ENCODE data around the gene ITGB8. TPM values are rescaled to one million over a fixed set of nuclear protein-coding genes. Genes with fewer than 3 reads are reported as not detected.

Gene ITGB8
- total and polyA plus RNA-seq, 4 donors, result 0.16 to 2.8 (median 0.51) TPM

GRCh38 chr7:20344396-20344795, 13.7 kb downstream of the ITGB8 start:
- no peak overlapping the region for H3K27ac ChIP-seq (ENCODE audit: low read depth in 1 of 2, low read length in 2 of 2)
- no peak for TF ChIP-seq ATF3 (IDR thresholded peaks at IDR 0.05)
- no peak for TF ChIP-seq YY1 (IDR thresholded peaks at IDR 0.05)
- no peak for TF ChIP-seq FOXA1 (IDR thresholded peaks at IDR 0.05)
- TF ChIP-seq NR2F2 (IDR thresholded peaks at IDR 0.05), result no peak
- no peak for TF ChIP-seq RXRA (IDR thresholded peaks at IDR 0.05)
- no peak for TF ChIP-seq JUND (IDR thresholded peaks at IDR 0.05)
- no peak for TF ChIP-seq SP1 (IDR thresholded peaks at IDR 0.05)
- no peaks in the 10 kb centered on the region for H3K4me1 ChIP-seq (ENCODE audit: control insufficient read depth in 4 of 4, insufficient read depth in 4 of 4, low read length in 3 of 4)
- peaks cover 0 to 2% (median 0%) of the 10 kb centered on the region in 4 donors for H3K27me3 ChIP-seq (ENCODE audit: control insufficient read depth in 4 of 4, insufficient read depth in 4 of 4, low read length in 3 of 4)
- H3K4me3 ChIP-seq (ENCODE audit: low read depth in 1 of 3, low read length in 3 of 3), result no peak overlapping the region
- no peaks in the 10 kb centered on the region for H3K9me3 ChIP-seq (ENCODE audit: control insufficient read depth in 4 of 4, low read length in 3 of 4)
- H3K36me3 ChIP-seq (ENCODE audit: control insufficient read depth in 4 of 4, insufficient read depth in 3 of 4, low read depth in 1 of 4, low read length in 3 of 4), result no peaks in the 10 kb centered on the region
- no peak overlapping the region for H3K9ac ChIP-seq (ENCODE audit: low read depth in 1 of 2, low read length in 2 of 2)
- 90% methylated on average over 4 of the region's 4 CpGs for WGBS
- DNase-seq (ENCODE audit: low spot score), result no peak

- Histone ChIP-seq H3K4me3 (ENCODE audit: low read depth in 1 of 3, low read length in 3 of 3) (no peak overlapping the region), H3K27me3 (ENCODE audit: control insufficient read depth in 4 of 4, insufficient read depth in 4 of 4, low read length in 3 of 4) (peaks cover 0 to 2% (median 0%) of the 10 kb centered on the region in 4 donors), H3K36me3 (ENCODE audit: control insufficient read depth in 4 of 4, insufficient read depth in 3 of 4, low read depth in 1 of 4, low read length in 3 of 4) (no peaks in the 10 kb centered on the region), H3K27ac (ENCODE audit: low read depth in 1 of 2, low read length in 2 of 2) (no peak overlapping the region), H3K9me3 (ENCODE audit: control insufficient read depth in 4 of 4, low read length in 3 of 4) (no peaks in the 10 kb centered on the region), H3K9ac (ENCODE audit: low read depth in 1 of 2, low read length in 2 of 2) (no peak overlapping the region), H3K4me1 (ENCODE audit: control insufficient read depth in 4 of 4, insufficient read depth in 4 of 4, low read length in 3 of 4) (no peaks in the 10 kb centered on the region)
- TF ChIP-seq ATF3 (IDR thresholded peaks at IDR 0.05), result no peak
- TF ChIP-seq HNF4A (conservative IDR thresholded peaks at IDR 0.05), result no peak
- TF ChIP-seq JUND (IDR thresholded peaks at IDR 0.05), result no peak
- no peak for DNase-seq (ENCODE audit: low spot score)
- 73% methylated on average over 4 of the region's 4 CpGs for WGBS
These were observed 15.9 kb downstream of the ITGB8 start for GRCh38 chr7:20346577-20346976.

DNA sequence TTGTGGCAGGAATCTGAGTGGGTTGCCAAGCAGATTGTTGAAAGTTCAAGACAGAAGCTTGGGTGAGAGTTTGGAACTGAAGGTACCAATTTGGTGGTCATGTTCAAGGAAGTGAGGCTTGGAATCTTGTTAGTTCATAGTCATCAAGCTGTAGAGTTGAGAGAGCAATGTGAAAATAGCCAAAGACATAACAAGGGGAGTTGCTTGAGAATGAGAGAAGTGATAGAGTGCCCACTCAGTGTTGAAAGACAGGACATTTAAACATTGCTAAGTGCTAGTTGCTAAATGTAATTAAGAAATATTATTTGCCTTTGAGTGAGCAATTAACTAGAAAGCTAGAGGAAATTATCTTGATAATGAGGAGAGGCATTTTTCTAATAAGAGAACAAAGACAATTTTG, 17.0 kb downstream of the ITGB8 start:
- TF ChIP-seq TAF1 (conservative IDR thresholded peaks at IDR 0.05) (no peak), RAD21 (IDR thresholded peaks at IDR 0.05) (no peak), NR2F2 (IDR thresholded peaks at IDR 0.05) (no peak), SP1 (IDR thresholded peaks at IDR 0.05) (no peak), HNF4G (IDR thresholded peaks at IDR 0.05) (no peak), JUND (IDR thresholded peaks at IDR 0.05) (no peak), EGR1 (IDR thresholded peaks at IDR 0.05; ENCODE audit: low read depth in 2 of 2) (no peak), ATF3 (IDR thresholded peaks at IDR 0.05) (no peak), YY1 (IDR thresholded peaks at IDR 0.05) (no peak)
- TF ChIP-seq, protein P1, sequence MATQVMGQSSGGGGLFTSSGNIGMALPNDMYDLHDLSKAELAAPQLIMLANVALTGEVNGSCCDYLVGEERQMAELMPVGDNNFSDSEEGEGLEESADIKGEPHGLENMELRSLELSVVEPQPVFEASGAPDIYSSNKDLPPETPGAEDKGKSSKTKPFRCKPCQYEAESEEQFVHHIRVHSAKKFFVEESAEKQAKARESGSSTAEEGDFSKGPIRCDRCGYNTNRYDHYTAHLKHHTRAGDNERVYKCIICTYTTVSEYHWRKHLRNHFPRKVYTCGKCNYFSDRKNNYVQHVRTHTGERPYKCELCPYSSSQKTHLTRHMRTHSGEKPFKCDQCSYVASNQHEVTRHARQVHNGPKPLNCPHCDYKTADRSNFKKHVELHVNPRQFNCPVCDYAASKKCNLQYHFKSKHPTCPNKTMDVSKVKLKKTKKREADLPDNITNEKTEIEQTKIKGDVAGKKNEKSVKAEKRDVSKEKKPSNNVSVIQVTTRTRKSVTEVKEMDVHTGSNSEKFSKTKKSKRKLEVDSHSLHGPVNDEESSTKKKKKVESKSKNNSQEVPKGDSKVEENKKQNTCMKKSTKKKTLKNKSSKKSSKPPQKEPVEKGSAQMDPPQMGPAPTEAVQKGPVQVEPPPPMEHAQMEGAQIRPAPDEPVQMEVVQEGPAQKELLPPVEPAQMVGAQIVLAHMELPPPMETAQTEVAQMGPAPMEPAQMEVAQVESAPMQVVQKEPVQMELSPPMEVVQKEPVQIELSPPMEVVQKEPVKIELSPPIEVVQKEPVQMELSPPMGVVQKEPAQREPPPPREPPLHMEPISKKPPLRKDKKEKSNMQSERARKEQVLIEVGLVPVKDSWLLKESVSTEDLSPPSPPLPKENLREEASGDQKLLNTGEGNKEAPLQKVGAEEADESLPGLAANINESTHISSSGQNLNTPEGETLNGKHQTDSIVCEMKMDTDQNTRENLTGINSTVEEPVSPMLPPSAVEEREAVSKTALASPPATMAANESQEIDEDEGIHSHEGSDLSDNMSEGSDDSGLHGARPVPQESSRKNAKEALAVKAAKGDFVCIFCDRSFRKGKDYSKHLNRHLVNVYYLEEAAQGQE (IDR thresholded peaks at IDR 0.05), result no peak
- TF ChIP-seq, protein P2, sequence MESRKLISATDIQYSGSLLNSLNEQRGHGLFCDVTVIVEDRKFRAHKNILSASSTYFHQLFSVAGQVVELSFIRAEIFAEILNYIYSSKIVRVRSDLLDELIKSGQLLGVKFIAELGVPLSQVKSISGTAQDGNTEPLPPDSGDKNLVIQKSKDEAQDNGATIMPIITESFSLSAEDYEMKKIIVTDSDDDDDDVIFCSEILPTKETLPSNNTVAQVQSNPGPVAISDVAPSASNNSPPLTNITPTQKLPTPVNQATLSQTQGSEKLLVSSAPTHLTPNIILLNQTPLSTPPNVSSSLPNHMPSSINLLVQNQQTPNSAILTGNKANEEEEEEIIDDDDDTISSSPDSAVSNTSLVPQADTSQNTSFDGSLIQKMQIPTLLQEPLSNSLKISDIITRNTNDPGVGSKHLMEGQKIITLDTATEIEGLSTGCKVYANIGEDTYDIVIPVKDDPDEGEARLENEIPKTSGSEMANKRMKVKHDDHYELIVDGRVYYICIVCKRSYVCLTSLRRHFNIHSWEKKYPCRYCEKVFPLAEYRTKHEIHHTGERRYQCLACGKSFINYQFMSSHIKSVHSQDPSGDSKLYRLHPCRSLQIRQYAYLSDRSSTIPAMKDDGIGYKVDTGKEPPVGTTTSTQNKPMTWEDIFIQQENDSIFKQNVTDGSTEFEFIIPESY (IDR thresholded peaks at IDR 0.05), result no peak
- Histone ChIP-seq H3K36me3 (ENCODE audit: control insufficient read depth in 4 of 4, insufficient read depth in 3 of 4, low read depth in 1 of 4, low read length in 3 of 4) (no peaks in the 10 kb centered on the region), H3K27me3 (ENCODE audit: control insufficient read depth in 4 of 4, insufficient read depth in 4 of 4, low read length in 3 of 4) (peaks cover 0 to 2% (median 0%) of the 10 kb centered on the region in 4 donors), H3K4me1 (ENCODE audit: control insufficient read depth in 4 of 4, insufficient read depth in 4 of 4, low read length in 3 of 4) (no peaks in the 10 kb centered on the region), H3K27ac (ENCODE audit: low read depth in 1 of 2, low read length in 2 of 2) (no peak overlapping the region), H3K4me3 (ENCODE audit: low read depth in 1 of 3, low read length in 3 of 3) (no peak overlapping the region), H3K9ac (ENCODE audit: low read depth in 1 of 2, low read length in 2 of 2) (no peak overlapping the region), H3K9me3 (ENCODE audit: control insufficient read depth in 4 of 4, low read length in 3 of 4) (no peaks in the 10 kb centered on the region)
- no peak for DNase-seq (ENCODE audit: low spot score)
